Stimulated activated CD8-positive, alpha-beta memory T cell treated with anti-CD3 and anti-CD28 coated beads, Interleukin-2, amount 100 ng/mL, for 1 hour (primary cell): ENCODE measurements around the gene PNPLA3.
A peak's percentile ranks its signal among the peaks of the same experiment; 100 is the strongest.

ENCODE experiments used
- DNase-seq, 2 donors: peaks; one replicate each; pipeline ENCODE4 v3.0.0-alpha.2; 2020; ENCODE audit warnings: low read depth in 2 of 2

The PNPLA3 gene

GRCh38 chr22:43924877-43925276, 1.3 kb downstream of the PNPLA3 start:
- DNase-seq: no peak

GRCh38 chr22:43925433-43926348, 2.1 kb downstream of the PNPLA3 start:
- no peak for DNase-seq

GRCh38 chr22:43926349-43926710, 2.7 kb downstream of the PNPLA3 start:
- no peak for DNase-seq

- no peak for DNase-seq
Observed at GRCh38 chr22:43928468-43928867, 4.9 kb downstream of the PNPLA3 start.

GRCh38 chr22:43928908-43929307, 5.3 kb downstream of the PNPLA3 start:
- DNase-seq: no peak

- DNase-seq: no peak
Observed at GRCh38 chr22:43931771-43932170, 8.2 kb downstream of the PNPLA3 start.

- no peak for DNase-seq
Observed at GRCh38 chr22:43941449-43941848, 17.8 kb downstream of the PNPLA3 start.

GRCh38 chr22:43944670-43945430, 21.2 kb downstream of the PNPLA3 start:
- DNase-seq: no peak

GRCh38 chr22:43945632-43946383, 22.2 kb downstream of the PNPLA3 start:
- peak; percentile 30 to 39 for DNase-seq

GRCh38 chr22:43946384-43946667, 22.7 kb downstream of the PNPLA3 start:
- no peak for DNase-seq

- DNase-seq: no peak
Observed at GRCh38 chr22:43948836-43949406, 25.3 kb downstream of the PNPLA3 start.

GRCh38 chr22:43951391-43951790, 27.8 kb downstream of the PNPLA3 start:
- DNase-seq: no peak

GRCh38 chr22:43951966-43952365, 28.4 kb downstream of the PNPLA3 start:
- DNase-seq: no peak

GRCh38 chr22:43953988-43954785, 30.6 kb downstream of the PNPLA3 start:
- no peak for DNase-seq

GRCh38 chr22:43955040-43955882, 31.7 kb downstream of the PNPLA3 start, which contains the start of gene SAMM50:
Gene SAMM50, plus strand, starts transcription at chr22:43955442. Its CDS starts 136 bp downstream, at chr22:43955578.
- DNase-seq: peak; percentile 78 to 81

- DNase-seq: no peak
Observed at GRCh38 chr22:43955883-43956782, 32.5 kb downstream of the PNPLA3 start.

GRCh38 chr22:43956805-43957463, 33.3 kb downstream of the PNPLA3 start:
- DNase-seq: no peak

GRCh38 chr22:43957871-43958270, 34.3 kb downstream of the PNPLA3 start:
- DNase-seq: no peak
